CD4-positive, alpha-beta T cell treated with Interleukin-15 for 1 hour (primary cell): ENCODE measurements around the gene SLC2A11.

ENCODE experiments used
- DNase-seq: peaks from one replicate; pipeline ENCODE4 v3.0.0-alpha.2; 2020

The SLC2A11 gene, protein sequence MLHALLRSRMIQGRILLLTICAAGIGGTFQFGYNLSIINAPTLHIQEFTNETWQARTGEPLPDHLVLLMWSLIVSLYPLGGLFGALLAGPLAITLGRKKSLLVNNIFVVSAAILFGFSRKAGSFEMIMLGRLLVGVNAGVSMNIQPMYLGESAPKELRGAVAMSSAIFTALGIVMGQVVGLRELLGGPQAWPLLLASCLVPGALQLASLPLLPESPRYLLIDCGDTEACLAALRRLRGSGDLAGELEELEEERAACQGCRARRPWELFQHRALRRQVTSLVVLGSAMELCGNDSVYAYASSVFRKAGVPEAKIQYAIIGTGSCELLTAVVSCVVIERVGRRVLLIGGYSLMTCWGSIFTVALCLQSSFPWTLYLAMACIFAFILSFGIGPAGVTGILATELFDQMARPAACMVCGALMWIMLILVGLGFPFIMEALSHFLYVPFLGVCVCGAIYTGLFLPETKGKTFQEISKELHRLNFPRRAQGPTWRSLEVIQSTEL

DNA sequence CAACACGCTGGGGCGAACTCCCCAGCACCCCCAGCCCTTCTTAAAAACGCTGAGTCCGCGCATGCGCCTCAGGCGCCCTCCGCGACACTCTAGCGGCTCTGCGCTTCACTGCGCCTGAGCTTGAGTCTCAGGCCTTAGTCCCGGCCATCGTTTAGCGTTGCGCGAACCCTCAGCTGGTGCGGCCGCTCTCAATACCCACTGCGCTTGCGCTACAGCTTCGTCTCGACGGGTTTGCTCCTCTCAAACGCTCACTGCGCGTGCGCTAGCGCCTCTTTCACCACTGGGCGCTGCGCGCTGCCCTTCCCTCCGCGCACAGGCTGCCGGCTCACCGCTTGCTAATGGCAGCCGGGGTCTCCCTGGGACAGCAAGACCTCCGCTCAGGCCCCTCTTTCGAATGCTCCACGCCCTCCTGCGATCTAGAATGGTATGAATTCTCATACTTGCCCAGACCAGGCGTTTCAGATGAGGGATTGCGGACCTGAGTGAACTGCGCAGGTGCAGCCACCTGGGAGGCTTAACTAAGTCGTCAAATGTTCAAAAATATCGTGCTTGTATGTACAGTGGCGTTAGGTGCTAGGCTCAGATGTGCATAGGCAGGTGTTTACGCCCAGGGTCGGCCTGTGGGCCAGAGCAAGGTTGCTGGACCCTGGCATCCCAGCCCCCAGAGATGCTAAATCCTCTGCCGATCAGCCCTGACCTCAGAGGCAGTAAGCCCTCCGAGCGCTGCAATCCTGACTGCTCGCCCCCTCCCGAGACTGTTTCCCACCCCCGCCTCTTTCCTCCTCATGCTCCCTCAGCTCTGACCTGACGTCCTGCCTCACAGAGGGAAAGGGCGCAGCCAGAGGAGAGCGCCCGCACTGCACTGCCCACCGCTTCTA is at the start of gene SLC2A11:
SLC2A11 (plus strand) TSS at position 270 of the 878 bp plus-strand sequence; CDS start at position 395, 125 bp downstream.
- peak; percentile 98 for DNase-seq

DNA sequence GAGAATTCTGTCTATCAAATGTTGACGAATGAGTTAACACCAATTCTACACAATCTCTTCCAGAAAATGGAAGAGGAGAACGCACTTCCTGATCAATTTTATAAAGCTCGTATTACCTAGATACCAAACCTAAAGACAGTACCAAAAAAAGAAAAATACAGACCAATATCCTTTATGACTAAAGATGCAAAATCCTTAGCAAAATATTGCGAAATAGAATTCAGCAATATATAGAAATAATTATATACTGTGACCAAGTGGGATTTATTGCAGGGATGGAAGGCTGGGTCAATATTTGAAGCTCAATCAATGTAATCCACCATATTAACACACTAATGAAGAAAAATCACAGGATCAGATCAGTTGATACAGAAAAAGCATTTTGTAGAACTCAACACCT is 45.3 kb upstream of the SLC2A11 start:
- DNase-seq = no peak

DNA sequence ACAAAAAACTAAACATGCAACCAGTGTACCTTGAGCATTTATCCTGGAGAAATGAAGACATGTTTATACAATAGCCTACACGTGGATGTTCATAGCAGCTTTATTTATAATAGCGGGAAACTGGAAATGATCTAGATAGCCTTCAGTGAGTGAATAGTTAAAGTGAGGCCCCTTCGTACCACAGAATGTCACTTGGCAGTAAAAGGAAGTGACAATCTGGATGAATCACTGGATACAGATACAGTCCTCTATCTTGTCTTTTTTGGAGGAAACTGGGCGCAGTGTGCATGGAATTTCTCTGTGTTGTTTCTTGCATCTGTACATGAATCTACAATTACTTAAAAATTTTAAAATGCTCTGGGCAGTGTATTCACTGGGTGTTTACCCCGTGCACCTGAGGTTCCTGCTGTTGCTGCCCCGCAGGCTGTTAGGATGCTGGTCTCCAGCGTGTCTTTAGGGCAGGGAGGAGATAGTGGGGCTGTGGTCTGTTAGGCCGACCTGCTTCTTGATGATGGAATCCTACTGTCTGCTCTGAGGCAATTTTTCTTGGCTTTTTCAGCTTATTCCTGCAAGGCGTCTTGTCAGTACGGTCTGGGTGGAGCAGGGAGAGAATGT is 42.0 kb upstream of the SLC2A11 start:
- no peak for DNase-seq

DNA sequence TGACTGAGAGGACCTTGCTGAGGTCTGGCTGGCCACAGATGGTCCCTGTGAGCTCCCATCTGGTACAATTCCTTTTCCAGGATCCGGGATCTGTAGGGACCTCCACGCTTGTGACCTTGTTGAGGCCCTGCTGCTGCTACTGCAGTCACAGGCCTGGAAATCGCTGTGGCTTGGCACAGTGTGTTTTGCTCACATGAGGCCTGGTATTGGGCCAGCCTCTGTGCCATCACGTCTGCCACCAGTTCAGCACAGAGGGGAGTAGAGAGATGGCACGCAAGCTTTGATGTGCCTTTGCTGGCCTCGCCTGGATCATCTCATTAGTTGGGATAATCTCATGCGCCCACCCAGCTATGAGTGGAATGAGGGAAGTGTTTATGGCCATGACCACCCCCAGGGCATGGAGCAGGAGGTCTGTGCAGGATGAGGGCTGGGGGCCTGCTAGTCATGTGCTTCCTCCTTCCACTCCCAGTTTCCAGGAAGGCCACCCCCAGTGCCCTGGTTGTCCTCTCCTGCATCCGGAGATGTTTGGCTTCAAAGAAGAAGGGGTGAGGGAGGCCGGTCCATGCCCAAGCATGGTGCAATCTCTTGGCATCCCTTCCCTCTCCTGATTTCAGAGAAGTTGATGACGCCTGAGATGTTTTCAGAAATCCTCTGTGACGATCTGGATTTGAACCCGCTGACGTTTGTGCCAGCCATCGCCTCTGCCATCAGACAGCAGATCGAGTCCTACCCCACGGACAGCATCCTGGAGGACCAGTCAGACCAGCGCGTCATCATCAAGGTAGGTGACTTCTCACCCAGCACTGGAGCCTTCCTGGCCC is 41.3 kb upstream of the SLC2A11 start:
- DNase-seq = no peak

DNA sequence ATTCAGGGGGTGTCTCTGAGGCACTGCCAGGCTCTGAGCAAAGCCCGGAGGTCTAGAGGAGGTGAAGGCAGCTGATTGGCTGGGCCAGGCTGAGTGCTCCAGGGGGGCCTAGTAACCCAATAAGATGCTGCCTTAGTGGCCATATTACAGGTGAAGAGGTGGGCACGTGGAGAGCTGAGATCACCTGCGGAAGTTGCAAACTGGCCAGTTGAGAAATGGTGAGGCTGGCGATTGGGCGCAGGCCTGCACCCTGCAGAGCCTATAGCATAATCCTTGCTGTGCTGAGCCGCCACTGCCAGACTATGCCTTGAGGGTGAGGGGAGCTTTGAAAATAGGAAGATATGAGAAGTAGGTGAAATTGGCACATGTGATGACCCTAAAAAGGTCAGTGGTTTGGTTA is 40.5 kb upstream of the SLC2A11 start:
- no peak for DNase-seq

DNA sequence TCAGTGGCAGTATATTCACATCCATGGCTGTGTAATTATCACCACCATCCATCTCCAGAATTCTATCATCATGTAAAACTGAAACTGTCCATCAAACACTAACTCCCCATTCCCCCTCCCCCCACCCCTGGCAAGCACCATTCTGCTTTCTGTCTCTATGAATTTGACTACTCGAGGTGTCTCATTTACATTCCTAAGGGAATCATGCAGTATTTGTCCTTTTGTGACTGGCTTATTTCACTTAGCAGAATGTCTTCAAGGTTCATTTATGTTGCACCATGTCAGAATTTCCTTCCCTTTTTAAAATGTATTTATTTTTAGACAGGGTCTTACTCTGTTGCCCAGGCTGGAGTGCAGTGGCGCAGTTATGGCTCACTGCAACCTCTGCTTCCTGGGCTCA is 39.1 kb upstream of the SLC2A11 start:
- no peak for DNase-seq

DNA sequence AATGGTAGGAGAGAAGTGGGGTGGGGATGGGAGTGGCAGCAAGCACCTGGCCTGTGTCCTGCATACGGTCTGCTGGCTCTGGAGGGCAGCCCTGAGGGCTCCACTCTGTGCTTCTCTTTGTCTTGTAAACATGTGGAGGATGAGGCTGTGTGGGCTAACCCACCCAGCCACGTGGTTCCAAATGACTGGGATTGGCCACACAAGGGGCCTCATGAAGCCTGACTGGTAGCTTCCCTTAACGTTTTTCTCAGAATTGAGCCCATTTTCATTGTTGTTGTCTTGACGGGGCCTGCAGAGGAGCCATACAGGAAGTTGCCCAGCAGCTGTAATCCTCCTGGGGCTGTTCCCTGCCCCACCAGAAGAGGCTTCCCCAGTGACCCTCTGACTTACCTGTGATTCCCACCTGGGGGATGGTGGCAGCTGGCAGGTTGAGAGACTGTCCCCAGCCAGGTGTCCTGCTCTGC is 36.9 kb upstream of the SLC2A11 start:
- DNase-seq = no peak

DNA sequence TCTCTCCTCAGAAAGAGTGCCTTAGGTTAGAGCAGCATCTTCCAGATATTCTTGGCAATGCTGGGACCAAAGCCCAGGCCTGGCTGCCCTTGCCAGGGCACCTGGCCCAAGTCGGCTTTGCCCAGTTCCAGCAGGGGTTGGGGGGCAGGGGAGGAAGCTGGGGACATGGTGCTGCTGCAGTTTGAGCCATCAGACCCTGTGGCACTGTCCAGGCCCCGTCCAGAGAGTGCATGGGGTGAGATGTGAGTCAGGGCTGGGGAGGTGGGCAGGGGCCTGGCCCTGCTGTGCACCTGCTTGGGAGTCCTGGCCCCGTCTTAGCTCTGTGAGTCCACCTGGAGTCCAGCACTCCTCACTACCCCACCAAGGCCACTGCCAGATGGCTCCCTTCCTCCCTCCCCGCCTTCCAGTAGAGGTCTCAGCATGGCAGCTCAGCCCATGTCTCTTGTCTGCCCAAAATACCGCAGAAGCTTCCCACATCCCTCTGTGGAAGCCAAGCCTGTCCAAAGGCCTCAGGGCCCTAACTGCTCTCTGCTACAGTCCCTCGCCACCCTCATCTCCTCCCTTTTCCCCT is 35.5 kb upstream of the SLC2A11 start:
- DNase-seq = no peak

DNA sequence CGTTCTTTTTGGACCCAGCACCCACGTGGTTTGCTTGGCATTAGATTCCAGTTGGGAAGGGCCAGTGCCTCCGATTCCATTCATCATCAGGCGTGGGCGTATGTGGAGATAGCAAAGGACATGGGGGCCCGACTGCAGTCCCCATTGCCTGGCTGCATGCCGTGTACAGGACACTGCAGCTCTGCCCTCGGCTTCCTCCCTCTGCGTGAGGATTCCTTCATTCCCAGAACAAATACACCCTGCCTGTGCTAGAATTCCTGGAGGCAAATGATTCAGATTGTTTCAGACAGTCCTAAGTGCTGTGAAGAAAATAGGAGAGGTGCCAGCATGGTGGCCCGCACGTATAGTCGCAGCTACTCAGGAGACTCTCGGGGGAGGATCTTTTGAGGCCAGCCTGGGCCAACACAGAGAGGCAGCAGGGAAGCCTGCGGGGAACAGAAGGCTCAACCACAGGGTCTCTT is 34.3 kb upstream of the SLC2A11 start:
- no peak for DNase-seq

DNA sequence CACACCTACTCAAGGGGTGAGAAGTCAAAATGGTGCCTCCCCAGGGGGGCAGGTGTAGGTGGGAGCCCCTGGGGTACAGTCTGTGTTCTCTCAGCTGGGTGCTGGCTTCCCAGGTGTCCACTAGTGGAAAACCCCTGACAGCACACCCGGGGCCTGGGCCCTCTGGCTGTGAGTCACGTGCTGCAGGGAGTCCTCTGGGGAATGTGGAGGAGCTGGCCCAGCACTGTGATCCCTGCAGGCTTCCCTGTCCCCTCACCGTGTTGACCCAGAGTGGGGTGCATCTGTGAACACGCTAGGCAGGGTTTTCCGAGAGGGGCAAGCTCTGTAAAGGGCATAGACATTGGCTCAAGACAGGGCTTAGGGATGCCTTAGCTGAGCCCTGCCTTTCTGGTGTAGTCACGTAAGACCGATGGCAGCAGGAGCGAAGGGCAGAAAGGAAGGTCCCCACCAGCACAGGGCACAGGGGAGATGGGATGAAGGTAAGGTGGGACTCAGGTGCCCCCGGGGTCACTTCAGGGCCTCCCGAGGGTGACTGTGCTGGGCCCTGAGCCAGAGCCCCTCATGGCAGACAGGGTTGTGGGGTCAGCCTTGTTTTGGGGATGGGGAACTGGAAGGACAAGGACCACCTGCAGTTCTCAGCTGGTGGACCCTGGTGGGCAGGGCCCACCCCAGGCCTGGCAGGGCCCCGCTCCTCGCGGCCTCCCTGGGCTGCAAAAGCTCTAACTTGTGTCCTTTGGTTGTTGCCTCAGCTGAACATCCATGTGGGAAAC is 33.0 kb upstream of the SLC2A11 start:
- DNase-seq = no peak

DNA sequence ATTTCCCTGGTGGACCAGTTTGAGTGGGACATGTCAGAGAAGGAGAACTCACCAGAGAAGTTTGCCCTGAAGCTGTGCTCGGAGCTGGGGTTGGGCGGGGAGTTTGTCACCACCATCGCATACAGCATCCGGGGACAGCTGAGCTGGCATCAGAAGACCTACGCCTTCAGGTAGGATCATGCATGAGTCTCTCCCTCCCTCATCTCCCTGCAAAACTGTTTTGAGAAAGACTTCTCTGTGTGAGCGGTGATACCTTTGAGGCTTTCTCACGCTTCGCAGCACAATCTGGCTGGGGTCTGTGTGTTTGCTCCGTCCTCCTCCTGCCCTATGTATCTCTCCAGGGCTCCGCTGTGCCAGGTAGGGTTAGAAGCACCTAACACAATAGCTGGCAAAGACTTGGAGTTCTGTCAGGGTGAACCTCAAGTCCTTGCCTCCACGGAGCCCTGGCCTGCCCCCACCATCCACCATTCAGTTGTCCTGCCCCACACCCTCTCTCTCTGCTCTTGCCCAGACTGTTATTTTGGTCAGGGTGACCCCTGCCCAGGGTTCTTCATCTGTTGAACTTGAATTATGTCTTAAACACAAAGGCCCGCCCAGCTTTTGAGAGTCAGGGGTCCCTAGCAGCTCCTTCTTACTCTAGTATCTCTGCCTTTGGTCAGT is 32.3 kb upstream of the SLC2A11 start:
- no peak for DNase-seq

DNA sequence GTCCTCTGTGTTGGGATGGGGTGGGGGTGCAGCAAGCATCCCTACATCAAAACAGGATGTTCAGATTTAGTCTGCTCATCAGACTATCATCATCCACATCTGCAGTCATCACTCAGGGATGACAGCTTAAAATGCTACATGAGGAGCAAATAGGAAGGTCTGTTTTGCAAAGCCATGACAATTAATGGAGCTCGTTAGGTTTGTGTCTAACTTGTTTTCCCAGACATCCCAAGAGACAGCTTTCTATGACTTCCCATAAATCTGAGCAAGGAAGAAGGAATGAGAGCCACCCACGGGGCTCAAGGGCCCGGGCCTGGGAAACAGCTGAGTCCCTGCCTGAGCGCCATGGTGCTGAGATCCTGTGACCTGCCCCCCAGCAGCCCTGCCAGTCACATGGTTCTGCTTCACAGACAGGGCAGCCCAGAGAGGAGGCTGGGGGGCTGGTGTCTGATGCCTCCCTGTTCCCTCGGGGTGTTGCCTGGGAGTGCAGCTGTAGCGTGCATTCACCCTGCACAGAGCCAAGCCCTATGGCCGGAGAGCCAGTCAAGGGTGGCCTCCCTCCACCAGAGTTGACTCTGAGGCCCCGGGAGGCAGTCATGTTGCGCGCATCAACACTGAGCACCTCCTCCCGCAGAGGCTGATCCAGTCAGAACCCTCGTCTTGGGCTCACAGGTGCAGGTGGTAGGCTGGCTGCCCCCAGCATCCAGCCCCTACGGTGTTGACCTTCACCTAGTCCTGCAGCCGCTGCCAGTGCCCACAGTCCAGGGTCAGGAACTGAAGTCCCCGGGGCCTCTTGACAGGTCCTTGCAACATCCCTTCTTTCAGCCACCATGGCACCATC is 30.9 kb upstream of the SLC2A11 start:
- no peak for DNase-seq

DNA sequence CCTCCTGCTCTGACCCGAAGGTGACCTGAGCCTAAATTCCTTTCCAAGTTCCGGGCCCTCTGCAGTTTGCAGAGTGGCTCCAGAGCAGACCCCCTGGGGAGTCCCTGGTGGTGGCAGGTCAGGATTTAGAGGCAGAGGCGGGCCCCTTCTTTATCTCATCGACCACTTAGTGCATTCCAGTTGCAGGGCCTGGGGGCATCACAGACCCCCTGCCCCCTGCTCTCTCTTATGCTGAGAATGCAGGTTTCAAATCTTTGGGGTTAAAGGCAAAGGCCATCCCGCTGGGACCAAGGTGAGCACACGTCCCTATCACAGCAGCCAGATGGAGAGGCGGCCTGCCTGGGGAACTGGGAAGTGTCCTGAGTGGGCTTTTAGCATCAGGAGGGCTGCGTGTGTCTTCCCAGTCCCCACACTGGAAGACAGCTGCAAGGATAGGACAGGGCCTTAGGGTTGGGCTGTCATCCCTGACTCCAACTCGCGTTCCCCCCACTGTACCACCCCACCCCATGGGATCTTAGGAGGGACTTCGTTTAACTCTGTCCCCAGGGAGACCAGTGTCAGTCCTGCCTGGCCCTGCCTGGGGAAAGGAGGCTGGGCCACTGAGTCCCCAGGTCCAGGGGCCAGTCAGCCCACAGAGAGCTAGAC is 30.2 kb upstream of the SLC2A11 start:
- no peak for DNase-seq

DNA sequence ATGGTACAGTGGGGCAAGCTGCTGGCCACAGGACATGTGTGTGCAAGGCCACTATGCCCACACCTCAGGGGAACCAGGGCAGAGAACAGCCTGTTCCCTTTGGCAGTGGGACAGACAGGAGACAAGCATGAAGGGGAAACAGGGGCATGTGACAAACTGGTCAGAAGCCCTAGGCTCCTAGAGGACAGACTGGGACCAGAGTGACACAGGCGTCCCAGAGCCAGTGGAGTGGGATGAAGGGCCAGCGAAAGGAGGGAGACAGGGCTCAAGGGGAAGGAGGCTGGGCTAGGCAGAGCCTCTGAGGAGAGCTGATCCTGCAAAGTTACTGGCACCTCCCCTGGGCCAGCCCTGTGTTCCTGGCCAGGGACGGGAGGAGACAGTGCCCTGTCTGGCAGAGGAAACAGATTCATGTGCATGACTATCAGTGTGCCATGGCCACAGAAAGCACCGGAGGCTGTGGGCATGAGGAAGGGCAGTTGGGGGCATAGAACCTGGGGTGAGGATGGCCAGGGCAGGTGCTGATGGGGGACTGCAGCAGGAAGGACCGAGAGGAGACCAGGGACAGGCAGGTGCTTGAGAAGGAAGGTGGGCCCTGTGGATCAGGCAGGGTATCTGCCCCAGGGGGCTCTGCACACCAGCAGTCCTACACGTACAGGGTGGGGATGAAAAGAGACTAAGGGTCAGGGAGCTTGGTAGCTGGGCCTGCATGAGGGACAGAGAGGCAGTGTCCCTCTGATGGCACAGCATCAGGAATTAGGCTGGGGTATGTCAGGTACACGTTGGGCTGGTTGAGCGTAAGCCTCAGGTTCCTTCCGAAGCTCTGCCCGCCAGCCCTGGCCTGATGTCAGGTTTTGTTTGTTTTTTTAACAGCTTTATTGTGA is 28.6 kb upstream of the SLC2A11 start:
- no peak for DNase-seq

DNA sequence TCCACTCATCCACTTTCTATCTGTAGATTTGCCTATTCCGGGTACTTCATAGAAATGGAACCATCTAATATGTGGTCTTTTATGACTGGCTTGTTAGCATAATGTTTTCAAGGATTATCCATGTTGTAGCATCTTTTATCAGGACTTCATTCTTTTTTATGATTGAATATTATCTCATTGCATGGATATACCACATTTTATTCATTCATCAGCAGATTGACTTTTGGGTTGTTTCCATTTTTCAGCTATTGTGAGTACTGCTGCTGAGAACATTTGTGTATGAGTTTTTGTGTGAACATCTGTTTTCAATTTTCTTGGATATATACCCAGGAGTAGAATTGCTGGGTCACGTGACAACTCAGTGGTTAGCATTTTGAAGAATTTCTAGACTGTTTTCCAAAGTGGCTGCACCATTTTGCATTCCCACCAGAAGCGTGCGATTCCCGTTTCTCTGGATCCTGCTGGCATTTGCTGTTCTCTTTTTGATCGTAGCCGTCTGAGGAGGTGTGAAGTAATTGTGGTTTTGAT is 27.8 kb upstream of the SLC2A11 start:
- no peak for DNase-seq

DNA sequence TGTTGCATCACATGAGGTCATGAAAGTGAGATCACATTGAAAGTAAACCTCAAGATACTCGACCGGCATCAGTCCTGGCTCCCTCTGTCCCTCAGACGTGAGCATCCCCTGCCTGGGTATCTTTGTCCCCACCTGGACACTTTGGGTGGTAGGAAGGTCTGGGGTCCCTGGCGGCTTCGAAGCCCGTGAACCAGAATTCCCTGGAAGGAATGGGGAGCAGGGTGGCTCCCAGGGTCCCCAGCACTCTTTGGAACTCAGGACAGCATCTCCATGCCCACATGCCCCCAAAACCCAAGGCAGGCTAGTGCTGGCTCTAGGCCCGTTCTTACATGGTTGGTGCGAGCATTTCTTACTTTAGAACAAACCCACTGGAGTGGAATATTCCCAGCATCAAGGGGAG is 26.4 kb upstream of the SLC2A11 start:
- DNase-seq = no peak

DNA sequence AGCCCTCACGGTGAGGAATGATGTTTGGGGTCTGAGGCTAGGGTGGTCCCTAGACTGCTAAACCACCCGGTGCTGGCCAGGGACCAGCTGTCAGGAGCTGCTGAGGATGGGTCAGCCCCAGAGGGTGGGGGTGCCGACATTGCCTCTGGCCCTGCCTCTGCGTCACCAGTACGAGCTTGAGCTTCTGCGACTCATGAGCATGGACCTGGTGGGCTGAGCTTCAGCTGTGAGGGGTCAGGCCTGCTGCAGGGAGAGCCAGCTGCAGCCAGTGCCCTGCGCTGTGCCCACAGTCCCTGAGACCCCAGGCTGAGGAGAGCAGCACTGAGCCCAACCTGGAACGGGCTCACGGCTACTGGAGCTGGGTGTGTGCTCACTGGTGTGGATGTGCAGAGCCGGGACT is 25.9 kb upstream of the SLC2A11 start:
- DNase-seq = no peak
